Measurements from ENCODE around the gene CLN3.
"Not testable (repeated sequence)": the region's sequence is repeated elsewhere in the genome, so short reads cannot be mapped to it uniquely, and the experiment has no call there.

The CLN3 gene

GRCh38 chr16:28438899-28439298 is 53.0 kb downstream of the CLN3 start:
- in situ Hi-C loops (cut with MboI; ENCODE audit: low pct_unique_long_range_greater_than_20kb, low sequenced_read_pairs), result not testable (repeated sequence)

DNA sequence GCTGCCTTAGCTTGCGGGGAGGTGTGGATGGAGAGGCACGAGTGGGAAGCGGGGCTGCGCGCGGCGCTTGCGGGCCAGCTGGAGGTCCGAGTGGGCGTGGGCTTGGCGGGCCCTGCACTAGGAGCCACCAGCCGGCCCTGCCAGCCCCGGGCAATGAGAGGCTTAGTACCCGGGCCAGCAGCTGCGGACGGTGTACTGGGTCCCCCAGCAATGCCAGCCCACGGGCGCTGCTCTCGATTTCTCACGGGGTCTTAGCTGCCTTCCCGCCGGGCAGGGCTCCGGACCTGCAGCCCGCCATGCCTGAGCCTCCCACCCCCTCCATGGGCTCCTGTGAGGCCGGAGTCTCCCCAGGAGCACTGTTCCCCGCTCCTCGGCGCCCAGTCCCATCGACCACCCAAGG is 56.5 kb downstream of the CLN3 start:
- DNase-seq; in situ Hi-C loops (cut with MboI; ENCODE audit: low pct_unique_long_range_greater_than_20kb, low sequenced_read_pairs): not testable (repeated sequence)

More at GRCh38 chr16:28438899-28439298, 53.0 kb downstream of the CLN3 start:
- not testable (repeated sequence) for DNase-seq

Measured in KBM-7 (cell line).